Breast epithelium (tissue), 3 donors: ENCODE data around the gene TMEM17.

Experiments used
- CTCF ChIP-seq, 3 donors: fragments of 450-650 bp; IDR thresholded peaks; one replicate each; pipeline ENCODE4 v1.5.1; 2016 to 2017; ENCODE audit warnings: antibody characterized with exemption in 3 of 3, mild to moderate bottlenecking in 3 of 3, moderate library complexity in 3 of 3
- POLR2A ChIP-seq: fragments of 450-650 bp; IDR thresholded peaks from one replicate; pipeline ENCODE4 v1.6.1; 2016; ENCODE audit warnings: antibody characterized with exemption, mild to moderate bottlenecking, moderate library complexity
- POLR2AphosphoS5 ChIP-seq, 3 donors: sonication (generic); formaldehyde crosslinking; IDR thresholded peaks; one replicate each; pipeline ENCODE4 v1.6.1; 2017; ENCODE audit warnings: antibody characterized with exemption in 3 of 3

- no peak for TF ChIP-seq CTCF (IDR thresholded peaks at IDR 0.05)
- no peak for TF ChIP-seq POLR2A
- no peak for TF ChIP-seq POLR2AphosphoS5 (IDR thresholded peaks at IDR 0.05)
Observed at GRCh38 chr2:62505109-62505749, 766 bp downstream of the TMEM17 start.
